ENCODE data around the gene TNRC6C. TPM values are rescaled to one million over a fixed set of nuclear protein-coding genes. Genes with fewer than 3 reads are reported as not detected.

Gene TNRC6C
- total and polyA plus RNA-seq, 2 experiments from 2014 or later = 10.1 to 16.6 TPM

DNA sequence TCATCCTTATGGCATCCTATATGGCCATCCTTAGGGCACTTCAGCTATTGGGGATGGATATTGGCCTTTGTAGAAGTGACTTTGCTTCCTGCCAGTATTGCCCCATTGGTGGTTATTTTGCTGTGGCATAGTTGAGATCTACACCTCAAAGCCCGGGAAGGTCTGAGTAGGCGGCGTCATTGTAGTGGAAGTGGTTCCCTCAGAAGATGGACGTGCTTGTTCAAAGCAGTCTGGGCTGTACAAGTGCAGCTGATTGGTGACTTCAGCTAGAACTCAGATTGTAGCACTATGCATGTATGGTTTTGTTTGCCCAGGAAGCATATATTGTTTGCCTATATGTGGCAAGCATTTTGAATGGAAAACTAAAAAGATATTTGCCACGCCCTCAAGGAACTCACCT is 86.8 kb downstream of the TNRC6C start:
- H3K4me3 Mint-ChIP-seq = no peak overlapping the region
- H3K4me1 ChIP-seq (ENCODE audit: insufficient read depth) = no peaks in the 10 kb centered on the region
- ATAC-seq (no peak), DNase-seq (ENCODE audit: low spot score) (no peak)
- H3K36me3 Mint-ChIP-seq (ENCODE audit: low read depth) = peaks cover 44% of the 10 kb centered on the region
- H3K27me3 ChIP-seq (ENCODE audit: insufficient read depth) = no peaks in the 10 kb centered on the region
- no peak overlapping the region for H3K4me3 ChIP-seq
- no peak overlapping the region for H3K27ac Mint-ChIP-seq
- H3K4me1 Mint-ChIP-seq = peaks cover 12% of the 10 kb centered on the region
- H3K27me3 Mint-ChIP-seq (ENCODE audit: insufficient read depth, low read depth, poor library complexity) = peaks cover 7% of the 10 kb centered on the region
- no peak overlapping the region for H2AFZ ChIP-seq
- no peak overlapping the region for H3K4me2 ChIP-seq
- no peak overlapping the region for H3K27ac ChIP-seq (ENCODE audit: low read depth)
- TF ChIP-seq EZH2 (IDR thresholded peaks at IDR 0.05; ENCODE audit: low read depth, unreplicated experiment) = no peak
- TF ChIP-seq, protein P1, sequence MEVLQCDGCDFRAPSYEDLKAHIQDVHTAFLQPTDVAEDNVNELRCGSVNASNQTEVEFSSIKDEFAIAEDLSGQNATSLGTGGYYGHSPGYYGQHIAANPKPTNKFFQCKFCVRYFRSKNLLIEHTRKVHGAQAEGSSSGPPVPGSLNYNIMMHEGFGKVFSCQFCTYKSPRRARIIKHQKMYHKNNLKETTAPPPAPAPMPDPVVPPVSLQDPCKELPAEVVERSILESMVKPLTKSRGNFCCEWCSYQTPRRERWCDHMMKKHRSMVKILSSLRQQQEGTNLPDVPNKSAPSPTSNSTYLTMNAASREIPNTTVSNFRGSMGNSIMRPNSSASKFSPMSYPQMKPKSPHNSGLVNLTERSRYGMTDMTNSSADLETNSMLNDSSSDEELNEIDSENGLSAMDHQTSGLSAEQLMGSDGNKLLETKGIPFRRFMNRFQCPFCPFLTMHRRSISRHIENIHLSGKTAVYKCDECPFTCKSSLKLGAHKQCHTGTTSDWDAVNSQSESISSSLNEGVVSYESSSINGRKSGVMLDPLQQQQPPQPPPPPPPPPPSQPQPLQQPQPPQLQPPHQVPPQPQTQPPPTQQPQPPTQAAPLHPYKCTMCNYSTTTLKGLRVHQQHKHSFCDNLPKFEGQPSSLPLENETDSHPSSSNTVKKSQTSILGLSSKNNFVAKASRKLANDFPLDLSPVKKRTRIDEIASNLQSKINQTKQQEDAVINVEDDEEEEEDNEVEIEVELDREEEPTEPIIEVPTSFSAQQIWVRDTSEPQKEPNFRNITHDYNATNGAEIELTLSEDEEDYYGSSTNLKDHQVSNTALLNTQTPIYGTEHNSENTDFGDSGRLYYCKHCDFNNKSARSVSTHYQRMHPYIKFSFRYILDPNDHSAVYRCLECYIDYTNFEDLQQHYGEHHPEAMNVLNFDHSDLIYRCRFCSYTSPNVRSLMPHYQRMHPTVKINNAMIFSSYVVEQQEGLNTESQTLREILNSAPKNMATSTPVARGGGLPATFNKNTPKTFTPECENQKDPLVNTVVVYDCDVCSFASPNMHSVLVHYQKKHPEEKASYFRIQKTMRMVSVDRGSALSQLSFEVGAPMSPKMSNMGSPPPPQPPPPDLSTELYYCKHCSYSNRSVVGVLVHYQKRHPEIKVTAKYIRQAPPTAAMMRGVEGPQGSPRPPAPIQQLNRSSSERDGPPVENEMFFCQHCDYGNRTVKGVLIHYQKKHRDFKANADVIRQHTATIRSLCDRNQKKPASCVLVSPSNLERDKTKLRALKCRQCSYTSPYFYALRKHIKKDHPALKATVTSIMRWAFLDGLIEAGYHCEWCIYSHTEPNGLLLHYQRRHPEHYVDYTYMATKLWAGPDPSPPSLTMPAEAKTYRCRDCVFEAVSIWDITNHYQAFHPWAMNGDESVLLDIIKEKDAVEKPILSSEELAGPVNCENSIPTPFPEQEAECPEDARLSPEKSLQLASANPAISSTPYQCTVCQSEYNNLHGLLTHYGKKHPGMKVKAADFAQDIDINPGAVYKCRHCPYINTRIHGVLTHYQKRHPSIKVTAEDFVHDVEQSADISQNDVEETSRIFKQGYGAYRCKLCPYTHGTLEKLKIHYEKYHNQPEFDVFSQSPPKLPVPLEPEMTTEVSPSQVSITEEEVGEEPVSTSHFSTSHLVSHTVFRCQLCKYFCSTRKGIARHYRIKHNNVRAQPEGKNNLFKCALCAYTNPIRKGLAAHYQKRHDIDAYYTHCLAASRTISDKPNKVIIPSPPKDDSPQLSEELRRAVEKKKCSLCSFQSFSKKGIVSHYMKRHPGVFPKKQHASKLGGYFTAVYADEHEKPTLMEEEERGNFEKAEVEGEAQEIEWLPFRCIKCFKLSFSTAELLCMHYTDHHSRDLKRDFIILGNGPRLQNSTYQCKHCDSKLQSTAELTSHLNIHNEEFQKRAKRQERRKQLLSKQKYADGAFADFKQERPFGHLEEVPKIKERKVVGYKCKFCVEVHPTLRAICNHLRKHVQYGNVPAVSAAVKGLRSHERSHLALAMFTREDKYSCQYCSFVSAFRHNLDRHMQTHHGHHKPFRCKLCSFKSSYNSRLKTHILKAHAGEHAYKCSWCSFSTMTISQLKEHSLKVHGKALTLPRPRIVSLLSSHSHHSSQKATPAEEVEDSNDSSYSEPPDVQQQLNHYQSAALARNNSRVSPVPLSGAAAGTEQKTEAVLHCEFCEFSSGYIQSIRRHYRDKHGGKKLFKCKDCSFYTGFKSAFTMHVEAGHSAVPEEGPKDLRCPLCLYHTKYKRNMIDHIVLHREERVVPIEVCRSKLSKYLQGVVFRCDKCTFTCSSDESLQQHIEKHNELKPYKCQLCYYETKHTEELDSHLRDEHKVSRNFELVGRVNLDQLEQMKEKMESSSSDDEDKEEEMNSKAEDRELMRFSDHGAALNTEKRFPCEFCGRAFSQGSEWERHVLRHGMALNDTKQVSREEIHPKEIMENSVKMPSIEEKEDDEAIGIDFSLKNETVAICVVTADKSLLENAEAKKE (CRISPR knock-in tag; IDR thresholded peaks at IDR 0.05) = no peak
- TF ChIP-seq ZNF114 (CRISPR knock-in tag; IDR thresholded peaks at IDR 0.05) = no peak
- no peak for TF ChIP-seq CREB1 (CRISPR knock-in tag; IDR thresholded peaks at IDR 0.05; ENCODE audit: low read depth)
- no peak for TF ChIP-seq EZH2phosphoT487 (IDR thresholded peaks at IDR 0.05; ENCODE audit: unreplicated experiment)
- TF ChIP-seq ZNF331 (CRISPR knock-in tag; IDR thresholded peaks at IDR 0.05; ENCODE audit: low read depth) = no peak
- TF ChIP-seq STAT1 (IDR thresholded peaks at IDR 0.05; ENCODE audit: unreplicated experiment) = no peak
- no peak for TF ChIP-seq POLR2AphosphoS5 (IDR thresholded peaks at IDR 0.05; ENCODE audit: low read depth)
- TF ChIP-seq, protein P2, sequence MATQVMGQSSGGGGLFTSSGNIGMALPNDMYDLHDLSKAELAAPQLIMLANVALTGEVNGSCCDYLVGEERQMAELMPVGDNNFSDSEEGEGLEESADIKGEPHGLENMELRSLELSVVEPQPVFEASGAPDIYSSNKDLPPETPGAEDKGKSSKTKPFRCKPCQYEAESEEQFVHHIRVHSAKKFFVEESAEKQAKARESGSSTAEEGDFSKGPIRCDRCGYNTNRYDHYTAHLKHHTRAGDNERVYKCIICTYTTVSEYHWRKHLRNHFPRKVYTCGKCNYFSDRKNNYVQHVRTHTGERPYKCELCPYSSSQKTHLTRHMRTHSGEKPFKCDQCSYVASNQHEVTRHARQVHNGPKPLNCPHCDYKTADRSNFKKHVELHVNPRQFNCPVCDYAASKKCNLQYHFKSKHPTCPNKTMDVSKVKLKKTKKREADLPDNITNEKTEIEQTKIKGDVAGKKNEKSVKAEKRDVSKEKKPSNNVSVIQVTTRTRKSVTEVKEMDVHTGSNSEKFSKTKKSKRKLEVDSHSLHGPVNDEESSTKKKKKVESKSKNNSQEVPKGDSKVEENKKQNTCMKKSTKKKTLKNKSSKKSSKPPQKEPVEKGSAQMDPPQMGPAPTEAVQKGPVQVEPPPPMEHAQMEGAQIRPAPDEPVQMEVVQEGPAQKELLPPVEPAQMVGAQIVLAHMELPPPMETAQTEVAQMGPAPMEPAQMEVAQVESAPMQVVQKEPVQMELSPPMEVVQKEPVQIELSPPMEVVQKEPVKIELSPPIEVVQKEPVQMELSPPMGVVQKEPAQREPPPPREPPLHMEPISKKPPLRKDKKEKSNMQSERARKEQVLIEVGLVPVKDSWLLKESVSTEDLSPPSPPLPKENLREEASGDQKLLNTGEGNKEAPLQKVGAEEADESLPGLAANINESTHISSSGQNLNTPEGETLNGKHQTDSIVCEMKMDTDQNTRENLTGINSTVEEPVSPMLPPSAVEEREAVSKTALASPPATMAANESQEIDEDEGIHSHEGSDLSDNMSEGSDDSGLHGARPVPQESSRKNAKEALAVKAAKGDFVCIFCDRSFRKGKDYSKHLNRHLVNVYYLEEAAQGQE (IDR thresholded peaks at IDR 0.05; ENCODE audit: unreplicated experiment) = no peak
- TF ChIP-seq, protein P3, sequence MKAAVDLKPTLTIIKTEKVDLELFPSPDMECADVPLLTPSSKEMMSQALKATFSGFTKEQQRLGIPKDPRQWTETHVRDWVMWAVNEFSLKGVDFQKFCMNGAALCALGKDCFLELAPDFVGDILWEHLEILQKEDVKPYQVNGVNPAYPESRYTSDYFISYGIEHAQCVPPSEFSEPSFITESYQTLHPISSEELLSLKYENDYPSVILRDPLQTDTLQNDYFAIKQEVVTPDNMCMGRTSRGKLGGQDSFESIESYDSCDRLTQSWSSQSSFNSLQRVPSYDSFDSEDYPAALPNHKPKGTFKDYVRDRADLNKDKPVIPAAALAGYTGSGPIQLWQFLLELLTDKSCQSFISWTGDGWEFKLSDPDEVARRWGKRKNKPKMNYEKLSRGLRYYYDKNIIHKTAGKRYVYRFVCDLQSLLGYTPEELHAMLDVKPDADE (IDR thresholded peaks at IDR 0.05) = no peak
- no peak for TF ChIP-seq NANOG (IDR thresholded peaks at IDR 0.05; ENCODE audit: borderline replicate concordance)
- TF ChIP-seq, protein P4, sequence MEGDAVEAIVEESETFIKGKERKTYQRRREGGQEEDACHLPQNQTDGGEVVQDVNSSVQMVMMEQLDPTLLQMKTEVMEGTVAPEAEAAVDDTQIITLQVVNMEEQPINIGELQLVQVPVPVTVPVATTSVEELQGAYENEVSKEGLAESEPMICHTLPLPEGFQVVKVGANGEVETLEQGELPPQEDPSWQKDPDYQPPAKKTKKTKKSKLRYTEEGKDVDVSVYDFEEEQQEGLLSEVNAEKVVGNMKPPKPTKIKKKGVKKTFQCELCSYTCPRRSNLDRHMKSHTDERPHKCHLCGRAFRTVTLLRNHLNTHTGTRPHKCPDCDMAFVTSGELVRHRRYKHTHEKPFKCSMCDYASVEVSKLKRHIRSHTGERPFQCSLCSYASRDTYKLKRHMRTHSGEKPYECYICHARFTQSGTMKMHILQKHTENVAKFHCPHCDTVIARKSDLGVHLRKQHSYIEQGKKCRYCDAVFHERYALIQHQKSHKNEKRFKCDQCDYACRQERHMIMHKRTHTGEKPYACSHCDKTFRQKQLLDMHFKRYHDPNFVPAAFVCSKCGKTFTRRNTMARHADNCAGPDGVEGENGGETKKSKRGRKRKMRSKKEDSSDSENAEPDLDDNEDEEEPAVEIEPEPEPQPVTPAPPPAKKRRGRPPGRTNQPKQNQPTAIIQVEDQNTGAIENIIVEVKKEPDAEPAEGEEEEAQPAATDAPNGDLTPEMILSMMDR (conservative IDR thresholded peaks at IDR 0.05; ENCODE audit: low read depth in 2 of 2) = no peak
- TF ChIP-seq JUNB (IDR thresholded peaks at IDR 0.05; ENCODE audit: unreplicated experiment) = no peak
- H3K79me2 ChIP-seq (replicated peaks; ENCODE audit: insufficient read depth) = no peaks in the 10 kb centered on the region
- H3K9me2 ChIP-seq (ENCODE audit: insufficient read depth) = peaks cover 7% of the 10 kb centered on the region; the same call in 1 of the 2 replicates
- peaks cover 7% of the 10 kb centered on the region; the same call in 1 of the 2 replicates for H3K36me3 ChIP-seq (ENCODE audit: insufficient read depth)
- 0 out of 2 replicates have a peak, but pooled peaks cover 15% of the 10 kb centered on the region for H4K20me1 ChIP-seq (replicated peaks; ENCODE audit: insufficient read depth)
- no peaks in the 10 kb centered on the region for H3K9me3 Mint-ChIP-seq
- H3F3A ChIP-seq (replicated peaks; ENCODE audit: low read depth) = no peaks in the 10 kb centered on the region

Data from GM23338 (cell line).